GM12873 (cell line): ENCODE data around the gene ASCC2.

Experiments
- CTCF ChIP-seq: IDR thresholded peaks from 2 replicates; pipeline ENCODE4 v1.5.1; 2012; ENCODE audit warnings: low read depth, mild to moderate bottlenecking, moderate library complexity, low read length, control low read depth; ENCODE audit not compliant: insufficient read depth; ENCODE audit errors: missing control alignments

ASCC2 gene

GRCh38 chr22:29740216-29740615 is 97.9 kb downstream of the ASCC2 start:
- TF ChIP-seq CTCF, result no peak

- no peak for TF ChIP-seq CTCF
Observed at GRCh38 chr22:29739346-29739875, 98.7 kb downstream of the ASCC2 start.
